Thyroid gland (tissue), 4 donors: Measurements from ENCODE around the gene SMARCA4. TPM values are rescaled to one million over a fixed set of nuclear protein-coding genes. Genes with fewer than 3 reads are reported as not detected.

Source experiments
- DNase-seq, 2 donors: peaks; one replicate each; pipeline ENCODE4 v3.0.0-alpha.2; 2019
- H3K27ac ChIP-seq, 3 donors: fragments of 200-600 bp; sonication (generic); 1 replicate in 2 of 3; 2 replicates in 1 of 3; pipeline ENCODE4 v1.5.1; 2016 to 2019; ENCODE audit warnings: mild to moderate bottlenecking in 1 of 3, moderate library complexity in 1 of 3
- H3K27me3 ChIP-seq: fragments of 200-600 bp; sonication (generic); one replicate; pipeline ENCODE4 v1.5.1; 2019
- H3K36me3 ChIP-seq, 2 donors: fragments of 200-600 bp; sonication (generic); one replicate each; pipeline ENCODE4 v1.5.1; 2016 to 2019
- H3K4me1 ChIP-seq, 2 donors: fragments of 200-600 bp; sonication (generic); one replicate each; pipeline ENCODE4 v1.5.1; 2017 to 2019
- H3K4me3 ChIP-seq, 3 donors: fragments of 200-600 bp; sonication (generic); replicated peaks in 1 of 3; 1 replicate in 2 of 3; 2 replicates in 1 of 3; pipeline ENCODE4 v1.5.1; 2016; ENCODE audit warnings: mild to moderate bottlenecking in 1 of 3
- H3K9me3 ChIP-seq: fragments of 200-600 bp; sonication (generic); one replicate; pipeline ENCODE4 v1.5.1; 2017
- POLR2A ChIP-seq, 2 donors: fragments of 450-650 bp; IDR thresholded peaks; one replicate each; pipeline ENCODE4 v1.6.1; 2017; ENCODE audit warnings: antibody characterized with exemption in 2 of 2, mild to moderate bottlenecking in 2 of 2, moderate library complexity in 1 of 2
- WGBS, 2 donors: methylation state at CpG; one replicate each; pipeline ENCODE4 v1.1.5; 2017; 5-methylcytosine and 5-hydroxymethylcytosine counted together
- intact Hi-C: fragments of 100-400 bp; cut with DNase I; formaldehyde crosslinking; loops from one replicate; pipeline ENCODE4 v1.15.1; 2023
- total RNA-seq, 4 donors: library from RNA; depleted of rRNA; stranded (reverse); fragments of >200 nt; gene quantifications; one replicate each; pipeline ENCODE4 v1.2.3, GENCODE V29; 2016
- TF ChIP-seq, protein P1 (sequence below), 6 experiments: fragments of 200-600 bp in 3 of 6; fragments of 450-650 bp in 3 of 6; sonication (generic) in 3 of 6; IDR thresholded peaks; one replicate each; pipeline ENCODE4 v1.5.1; 2016 to 2019; ENCODE audit warnings: antibody characterized with exemption in 6 of 6, mild to moderate bottlenecking in 2 of 6, inconsistent platforms in 1 of 6, moderate library complexity in 1 of 6

SMARCA4 gene
- total RNA-seq, 4 donors from 2014 or later = 49.4 to 108 (median 89.0) TPM

DNA sequence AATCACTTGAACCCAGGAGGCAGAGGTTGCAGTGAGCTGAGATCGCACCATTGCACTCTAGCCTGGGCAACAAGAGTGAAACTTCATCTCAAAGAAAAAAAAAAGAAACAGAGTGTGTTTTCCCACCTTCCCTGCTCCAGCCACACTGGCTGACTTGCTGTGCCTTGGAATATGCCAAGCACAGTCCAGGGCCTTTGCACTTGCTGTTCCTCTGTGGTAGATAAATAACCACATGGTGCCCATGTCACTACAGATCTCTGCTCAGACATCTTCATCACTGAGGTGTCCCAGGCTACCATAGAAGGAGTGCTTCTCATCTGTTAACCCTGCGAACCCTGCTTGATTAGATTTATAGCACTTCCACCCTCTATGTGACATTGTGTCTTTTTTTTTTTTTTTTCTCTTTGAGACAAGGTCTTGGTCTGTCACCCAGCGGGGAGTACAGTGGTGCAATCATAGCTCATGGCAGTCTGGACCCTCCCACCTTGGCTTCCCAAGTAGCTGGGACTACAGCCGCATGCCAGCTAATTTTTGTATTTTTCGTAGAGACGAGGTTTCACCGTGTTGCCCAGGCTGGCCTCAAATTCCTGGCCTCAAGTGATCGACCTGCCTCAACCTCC is 10.4 kb downstream of the SMARCA4 start:
- no peak overlapping the region for H3K4me3 ChIP-seq
- intact Hi-C loops = no loop called here
- H3K36me3 ChIP-seq = no peaks in the 10 kb centered on the region
- no peaks in the 10 kb centered on the region for H3K27me3 ChIP-seq
- 93 to 94% methylated on average over 8 of the region's 8 CpGs for WGBS, 2 donors
- TF ChIP-seq, protein P1, sequence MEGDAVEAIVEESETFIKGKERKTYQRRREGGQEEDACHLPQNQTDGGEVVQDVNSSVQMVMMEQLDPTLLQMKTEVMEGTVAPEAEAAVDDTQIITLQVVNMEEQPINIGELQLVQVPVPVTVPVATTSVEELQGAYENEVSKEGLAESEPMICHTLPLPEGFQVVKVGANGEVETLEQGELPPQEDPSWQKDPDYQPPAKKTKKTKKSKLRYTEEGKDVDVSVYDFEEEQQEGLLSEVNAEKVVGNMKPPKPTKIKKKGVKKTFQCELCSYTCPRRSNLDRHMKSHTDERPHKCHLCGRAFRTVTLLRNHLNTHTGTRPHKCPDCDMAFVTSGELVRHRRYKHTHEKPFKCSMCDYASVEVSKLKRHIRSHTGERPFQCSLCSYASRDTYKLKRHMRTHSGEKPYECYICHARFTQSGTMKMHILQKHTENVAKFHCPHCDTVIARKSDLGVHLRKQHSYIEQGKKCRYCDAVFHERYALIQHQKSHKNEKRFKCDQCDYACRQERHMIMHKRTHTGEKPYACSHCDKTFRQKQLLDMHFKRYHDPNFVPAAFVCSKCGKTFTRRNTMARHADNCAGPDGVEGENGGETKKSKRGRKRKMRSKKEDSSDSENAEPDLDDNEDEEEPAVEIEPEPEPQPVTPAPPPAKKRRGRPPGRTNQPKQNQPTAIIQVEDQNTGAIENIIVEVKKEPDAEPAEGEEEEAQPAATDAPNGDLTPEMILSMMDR (IDR thresholded peaks at IDR 0.05) = no peak
- TF ChIP-seq POLR2A (IDR thresholded peaks at IDR 0.05) = no peak
- H3K9me3 ChIP-seq = no peaks in the 10 kb centered on the region
- peaks cover 28 to 41% of the 10 kb centered on the region in 2 donors for H3K4me1 ChIP-seq
- H3K27ac ChIP-seq = no peak overlapping the region
- no peak for DNase-seq

DNA sequence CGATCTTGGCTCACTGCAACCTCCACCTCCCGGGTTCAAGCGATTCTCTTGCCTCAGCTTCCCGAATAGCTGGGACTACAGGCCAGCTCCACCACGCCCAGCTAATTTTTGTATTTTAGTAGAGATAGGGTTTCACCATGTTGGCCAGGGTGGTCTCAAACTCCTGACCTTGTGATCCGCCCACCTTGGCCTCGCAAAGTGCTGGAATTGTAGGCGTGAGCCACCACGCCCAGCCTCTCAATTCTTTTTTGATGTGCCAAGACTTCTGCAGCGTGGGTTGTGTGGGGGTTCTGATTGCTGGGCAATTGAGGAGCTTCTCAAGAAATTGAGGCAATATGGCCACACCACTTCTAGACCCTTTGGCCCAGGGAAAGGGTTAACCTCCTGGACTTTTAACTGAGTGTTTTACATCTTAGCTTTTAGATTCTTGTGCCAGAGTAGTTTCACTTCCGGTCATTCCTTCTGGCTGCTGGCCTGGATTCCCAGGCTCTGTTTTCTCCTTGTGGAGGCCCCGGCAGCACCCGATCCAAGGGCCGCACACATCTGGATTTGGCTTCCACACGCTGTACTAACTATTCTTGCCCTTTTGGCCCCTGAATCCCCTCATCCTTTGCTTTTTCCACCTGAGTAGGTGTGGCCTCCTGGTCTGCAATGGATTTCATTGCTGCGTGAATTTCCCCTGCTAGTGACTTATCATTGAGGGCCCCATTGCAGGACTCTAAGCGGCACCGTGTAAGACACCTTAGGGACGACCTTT is 14.7 kb downstream of the SMARCA4 start:
- Histone ChIP-seq H3K36me3 (no peaks in the 10 kb centered on the region), H3K4me1 (peaks cover 17 to 31% of the 10 kb centered on the region in 2 donors), H3K27ac (peak overlapping the region; percentile 59 to 71 (median 60)), H3K9me3 (no peaks in the 10 kb centered on the region), H3K4me3 (no peak overlapping the region), H3K27me3 (no peaks in the 10 kb centered on the region)
- intact Hi-C loops = no loop called here
- 54 to 62% methylated on average over 19 of the region's 19 CpGs for WGBS, 2 donors
- no peak for TF ChIP-seq POLR2A (IDR thresholded peaks at IDR 0.05)
- peak; percentile 60 to 73 for DNase-seq

DNA sequence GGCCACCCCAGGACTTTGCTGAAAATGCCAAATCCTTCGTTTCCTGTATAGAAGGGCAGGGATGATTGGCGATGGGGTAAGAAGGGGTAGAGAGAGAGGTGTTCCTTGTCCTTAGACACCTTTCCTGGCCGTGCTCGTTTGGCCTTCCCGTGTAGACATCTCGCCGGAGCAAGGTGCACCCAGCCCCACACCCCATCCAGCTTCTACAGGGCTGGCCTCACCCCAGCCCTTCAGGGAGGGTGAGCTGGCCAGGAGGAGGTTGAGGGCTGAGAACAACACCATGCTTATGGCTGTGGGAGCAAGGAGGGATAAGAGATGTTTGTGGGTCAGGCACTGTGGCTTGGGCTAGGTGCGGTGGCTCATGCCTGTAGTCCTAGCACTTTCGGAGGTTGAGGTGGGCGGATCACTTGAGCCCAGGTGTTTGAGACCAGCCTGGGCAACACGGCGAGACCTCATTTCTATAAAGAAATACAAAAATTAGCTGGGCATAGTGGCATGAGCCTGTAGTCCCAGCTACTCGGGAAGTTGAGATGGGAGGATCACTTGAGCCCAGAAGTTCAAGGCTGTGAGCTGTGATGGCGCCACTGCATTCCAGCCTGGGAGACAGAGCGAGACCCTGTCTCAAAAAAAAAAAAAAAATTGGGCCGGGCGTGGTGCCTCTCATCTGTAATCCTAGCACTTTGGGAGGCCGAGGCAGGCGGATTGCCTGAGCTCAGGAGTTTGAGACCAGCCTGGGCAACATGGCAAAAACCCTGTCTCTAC is 15.5 kb downstream of the SMARCA4 start:
- Histone ChIP-seq H3K9me3 (no peaks in the 10 kb centered on the region), H3K27me3 (no peaks in the 10 kb centered on the region), H3K36me3 (no peaks in the 10 kb centered on the region), H3K4me3 (no peak overlapping the region), H3K4me1 (peaks cover 22 to 36% of the 10 kb centered on the region in 2 donors), H3K27ac (peak overlapping the region; percentile 59 to 71 (median 60))
- no peak for TF ChIP-seq POLR2A (IDR thresholded peaks at IDR 0.05)
- TF ChIP-seq, protein P1 (IDR thresholded peaks at IDR 0.05) = no peak
- 67 to 82% methylated on average over 17 to 18 of the region's 19 CpGs for WGBS, 2 donors
- peak in 1 of 2 donors; percentile 22 for DNase-seq
- intact Hi-C loops = no loop called here

DNA sequence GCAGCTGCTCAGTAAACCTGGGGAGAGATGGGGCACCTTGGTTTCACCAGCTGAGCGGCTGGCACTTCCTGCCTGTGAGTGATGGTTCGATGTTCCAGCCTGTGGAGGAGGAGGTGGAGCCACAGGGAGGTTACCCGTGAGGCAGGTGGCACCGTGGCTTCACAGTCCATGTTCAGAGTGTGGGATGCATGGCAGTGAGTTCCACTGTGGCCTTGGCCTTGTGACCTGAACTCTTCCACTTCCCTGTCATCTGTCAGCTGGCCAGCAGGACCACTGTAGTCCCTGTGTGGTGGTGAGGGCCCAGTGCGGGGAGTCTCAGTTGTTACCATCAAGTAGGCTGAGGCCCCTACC is 16.9 kb downstream of the SMARCA4 start:
- DNase-seq = no peak
- H3K9me3 ChIP-seq = no peaks in the 10 kb centered on the region
- H3K4me3 ChIP-seq = no peak overlapping the region
- H3K36me3 ChIP-seq = no peaks in the 10 kb centered on the region
- intact Hi-C loops = no loop called here
- H3K27me3 ChIP-seq = no peaks in the 10 kb centered on the region
- H3K27ac ChIP-seq = no peak overlapping the region
- 71 to 80% methylated on average over 4 to 5 of the region's 5 CpGs for WGBS, 2 donors
- no peak for TF ChIP-seq POLR2A (IDR thresholded peaks at IDR 0.05)
- TF ChIP-seq, protein P1 (IDR thresholded peaks at IDR 0.05) = no peak
- peaks cover 22 to 36% of the 10 kb centered on the region in 2 donors for H3K4me1 ChIP-seq

DNA sequence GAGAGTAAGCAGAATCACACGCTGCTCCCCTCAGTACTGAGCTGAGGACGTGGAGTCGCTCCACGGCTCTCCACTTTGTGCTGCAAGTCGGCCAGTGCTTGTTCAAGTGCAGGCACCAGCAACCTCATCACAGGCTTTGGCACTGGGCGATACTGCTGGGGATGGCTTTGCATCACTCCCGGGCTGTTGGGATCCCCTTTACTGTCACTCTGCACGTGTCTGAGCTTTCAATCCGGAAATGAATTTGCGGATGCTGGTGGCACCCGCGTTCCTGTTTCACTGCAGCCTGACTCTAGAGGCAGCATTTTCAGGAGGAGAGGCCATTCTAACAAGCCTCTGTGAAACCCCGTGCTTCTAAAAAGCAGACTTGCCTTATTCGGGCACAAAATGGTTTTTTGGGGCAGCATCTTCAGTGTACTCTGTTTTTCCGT is 19.1 kb downstream of the SMARCA4 start:
- H3K9me3 ChIP-seq = no peaks in the 10 kb centered on the region
- peaks cover 0 to 8% of the 10 kb centered on the region in 2 donors for H3K36me3 ChIP-seq
- no peak overlapping the region for H3K27ac ChIP-seq
- no peaks in the 10 kb centered on the region for H3K27me3 ChIP-seq
- intact Hi-C loops = no loop called here
- DNase-seq = no peak
- peaks cover 22 to 36% of the 10 kb centered on the region in 2 donors for H3K4me1 ChIP-seq
- TF ChIP-seq POLR2A (IDR thresholded peaks at IDR 0.05) = no peak
- TF ChIP-seq, protein P1 (IDR thresholded peaks at IDR 0.05) = no peak
- H3K4me3 ChIP-seq = no peak overlapping the region
- WGBS, 2 donors = 62 to 65% methylated on average over 15 of the region's 15 CpGs
